GM19240 (cell line): ENCODE measurements around the gene ATP13A2.

Experiments
- DNase-seq: peaks from one replicate; pipeline ENCODE4 v3.0.0; 2011; ENCODE audit warnings: low spot score; ENCODE audit not compliant: insufficient read length

ATP13A2 gene

GRCh38 chr1:17011439-17012307 is at the start of gene ATP13A2:
Gene ATP13A2 (minus strand): TSS chr1:17011928. CDS start chr1:17011738, 190 bp downstream.
- peak; percentile 90 for DNase-seq

- no peak for DNase-seq
These were observed 49.8 kb upstream of the ATP13A2 start for GRCh38 chr1:17061486-17061885.

GRCh38 chr1:17060306-17060749 is 48.6 kb upstream of the ATP13A2 start:
- no peak for DNase-seq

GRCh38 chr1:17059391-17060305 is 47.9 kb upstream of the ATP13A2 start:
- peak; percentile 30 for DNase-seq

- no peak for DNase-seq
These were observed 44.8 kb upstream of the ATP13A2 start for GRCh38 chr1:17056551-17056950.

- no peak for DNase-seq
These were observed 44.1 kb upstream of the ATP13A2 start for GRCh38 chr1:17055801-17056200.

GRCh38 chr1:17053685-17054410 is 42.1 kb upstream of the ATP13A2 start, which contains the start of gene SDHB:
Gene SDHB (minus strand): TSS chr1:17054032. CDS start chr1:17054019, 13 bp downstream.
- DNase-seq: peak; percentile 92

- DNase-seq: no peak
These were observed 41.5 kb upstream of the ATP13A2 start for GRCh38 chr1:17053086-17053684.

- DNase-seq: no peak
These were observed 40.9 kb upstream of the ATP13A2 start for GRCh38 chr1:17052641-17053040.

GRCh38 chr1:17052038-17052437 is 40.3 kb upstream of the ATP13A2 start:
- DNase-seq: no peak

- no peak for DNase-seq
These were observed 36.2 kb upstream of the ATP13A2 start for GRCh38 chr1:17047924-17048323.

GRCh38 chr1:17046334-17046657 is 34.6 kb upstream of the ATP13A2 start:
- DNase-seq: no peak

- DNase-seq: no peak
These were observed 34.1 kb upstream of the ATP13A2 start for GRCh38 chr1:17045634-17046333.

- no peak for DNase-seq
These were observed 33.4 kb upstream of the ATP13A2 start for GRCh38 chr1:17045150-17045549.

GRCh38 chr1:17043676-17044075 is 31.9 kb upstream of the ATP13A2 start:
- DNase-seq: no peak

- no peak for DNase-seq
These were observed 28.4 kb upstream of the ATP13A2 start for GRCh38 chr1:17040135-17040534.

- DNase-seq: no peak
These were observed 27.8 kb upstream of the ATP13A2 start for GRCh38 chr1:17039522-17039921.

GRCh38 chr1:17033481-17033880 is 21.8 kb upstream of the ATP13A2 start:
- no peak for DNase-seq

GRCh38 chr1:17032741-17033140 is 21.0 kb upstream of the ATP13A2 start:
- no peak for DNase-seq

- DNase-seq: no peak
These were observed 19.7 kb upstream of the ATP13A2 start for GRCh38 chr1:17031436-17031835.
